ENCODE data around the gene EGFR.

Gene EGFR

DNA sequence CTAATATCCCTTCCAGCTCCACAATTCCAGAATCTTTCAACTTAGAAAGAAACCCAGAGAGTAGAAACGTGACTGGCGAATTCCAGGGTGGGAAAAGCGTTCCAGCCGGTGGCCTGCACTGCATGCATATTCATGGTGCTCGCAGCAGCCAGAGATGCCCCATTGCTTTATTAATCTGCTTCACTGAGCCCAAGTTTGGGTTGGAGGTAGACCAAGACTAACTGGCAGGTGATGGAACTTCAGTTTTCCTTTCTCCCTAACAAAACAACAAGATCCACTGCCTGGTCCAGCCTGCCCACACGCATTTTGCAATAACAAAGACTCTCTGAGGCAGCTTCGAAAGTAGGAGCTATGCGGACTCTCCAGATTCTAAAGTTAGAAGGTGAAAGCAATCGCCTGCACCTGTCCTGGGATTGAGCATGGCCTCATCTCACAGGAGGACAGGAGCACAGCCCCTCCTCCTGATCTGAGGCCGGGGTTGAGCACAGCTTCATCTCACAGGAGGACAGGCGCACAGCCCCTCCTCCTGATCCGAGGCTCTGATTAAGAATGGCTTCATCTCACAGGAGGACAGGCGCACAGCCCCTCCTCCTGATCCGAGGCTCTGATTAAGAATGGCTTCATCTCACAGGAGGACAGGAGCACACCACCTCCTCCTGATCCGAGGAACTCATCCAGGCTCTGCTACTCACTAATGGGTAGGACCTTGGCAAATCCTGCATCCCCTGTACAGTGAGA lies 218.5 kb downstream of the EGFR start:
- Histone ChIP-seq H3K27ac (ENCODE audit: low read depth, low read length) (no peak overlapping the region), H3K27me3 (ENCODE audit: control insufficient read depth in 1 of 2, insufficient read depth in 2 of 2, low read length in 2 of 2) (peaks cover 0 to 3% of the 10 kb centered on the region in 2 donors), H3K4me1 (ENCODE audit: control insufficient read depth in 1 of 2, insufficient read depth in 2 of 2, low read length in 2 of 2) (peaks cover 6% of the 10 kb centered on the region in 2 donors), H3K9ac (ENCODE audit: low read depth in 1 of 2, low read length in 2 of 2) (no peak overlapping the region), H3K36me3 (ENCODE audit: control insufficient read depth in 1 of 2, insufficient read depth in 2 of 2, low read length in 2 of 2) (no peaks in the 10 kb centered on the region), H3K4me3 (ENCODE audit: low read depth in 1 of 2, low read length in 2 of 2) (no peak overlapping the region), H3K9me3 (ENCODE audit: control insufficient read depth in 1 of 2, low read length in 2 of 2) (no peaks in the 10 kb centered on the region)

DNA sequence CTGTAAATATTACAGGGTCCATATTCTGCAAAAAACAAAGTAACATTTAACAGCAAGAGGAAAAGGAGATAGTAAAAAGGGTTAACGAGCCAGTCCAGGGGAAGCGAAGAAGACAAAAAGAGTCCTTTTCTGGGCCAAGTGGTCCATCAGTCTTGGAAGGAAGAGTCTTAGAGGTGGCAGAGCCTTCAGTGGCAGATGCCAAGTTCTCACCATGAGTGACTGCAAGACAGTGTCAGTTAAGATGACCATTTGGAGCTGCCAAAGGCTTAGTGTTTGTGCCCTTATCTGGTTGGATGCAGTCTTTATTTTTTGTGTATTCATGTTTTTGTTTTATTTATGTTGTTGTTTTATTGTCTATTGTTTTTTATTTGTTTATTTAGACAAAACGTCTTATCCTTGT lies 220.6 kb downstream of the EGFR start:
- Histone ChIP-seq H3K27me3 (ENCODE audit: control insufficient read depth in 1 of 2, insufficient read depth in 2 of 2, low read length in 2 of 2) (peaks cover 0 to 3% of the 10 kb centered on the region in 2 donors), H3K9ac (ENCODE audit: low read depth in 1 of 2, low read length in 2 of 2) (no peak overlapping the region), H3K4me3 (ENCODE audit: low read depth in 1 of 2, low read length in 2 of 2) (no peak overlapping the region), H3K36me3 (ENCODE audit: control insufficient read depth in 1 of 2, insufficient read depth in 2 of 2, low read length in 2 of 2) (no peaks in the 10 kb centered on the region), H3K27ac (ENCODE audit: low read depth, low read length) (no peak overlapping the region), H3K9me3 (ENCODE audit: control insufficient read depth in 1 of 2, low read length in 2 of 2) (no peaks in the 10 kb centered on the region), H3K4me1 (ENCODE audit: control insufficient read depth in 1 of 2, insufficient read depth in 2 of 2, low read length in 2 of 2) (peaks cover 6% of the 10 kb centered on the region in 2 donors)

DNA sequence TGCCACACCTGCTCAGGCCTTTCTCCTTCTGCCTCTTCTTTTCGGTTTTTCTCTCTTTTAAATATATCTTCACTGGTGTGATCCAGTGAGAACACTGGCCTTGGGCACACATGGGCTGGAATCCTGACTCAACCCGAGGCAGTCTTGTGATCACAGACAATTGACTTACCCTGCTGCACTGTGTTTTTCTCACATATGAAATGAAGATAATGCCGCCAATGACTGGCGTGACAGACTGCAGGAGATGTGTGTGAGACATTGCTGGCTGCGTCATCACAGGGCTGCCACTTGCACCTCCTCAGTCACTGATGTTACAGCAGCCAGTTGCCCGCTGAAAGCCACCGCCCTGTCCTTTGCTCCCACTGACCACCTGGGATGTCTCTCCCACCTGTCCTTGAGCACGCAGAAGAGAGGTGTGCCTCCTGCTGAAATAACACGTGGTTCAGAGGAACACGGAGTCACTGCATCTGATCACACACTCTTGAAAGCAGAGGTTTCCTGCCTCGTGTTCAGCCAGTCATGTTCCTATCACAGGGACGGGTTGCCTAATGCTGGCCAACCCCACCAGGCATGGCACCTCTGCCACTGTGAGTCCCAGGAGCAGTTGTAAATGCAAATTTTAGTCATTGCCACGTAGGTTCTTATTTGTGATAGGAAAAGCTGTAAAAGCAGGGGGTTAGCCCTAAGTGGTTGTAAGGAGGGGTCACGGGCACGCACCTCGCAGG lies 221.8 kb downstream of the EGFR start:
- Histone ChIP-seq H3K4me1 (ENCODE audit: control insufficient read depth in 1 of 2, insufficient read depth in 2 of 2, low read length in 2 of 2) (peaks cover 10 to 14% of the 10 kb centered on the region in 2 donors), H3K9ac (ENCODE audit: low read depth in 1 of 2, low read length in 2 of 2) (no peak overlapping the region)

DNA sequence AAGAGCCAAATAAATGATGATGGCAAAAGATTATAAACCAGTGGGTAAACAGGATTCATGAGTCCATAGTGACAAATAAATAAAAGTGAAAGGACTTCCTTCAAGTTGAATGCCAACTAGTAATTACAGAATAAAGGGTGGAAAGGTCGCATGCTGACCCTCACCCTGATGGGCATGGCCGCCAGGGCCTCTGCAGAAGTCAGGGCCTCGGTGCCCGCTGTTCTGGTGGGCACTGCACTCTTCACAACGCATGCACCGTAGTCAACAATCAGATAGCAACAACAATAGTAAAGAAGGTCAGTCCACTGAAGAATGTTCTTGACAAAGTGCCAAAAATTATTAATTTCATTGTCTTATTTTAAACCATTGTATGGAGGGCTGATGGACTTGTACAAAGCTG lies 223.1 kb downstream of the EGFR start:
- Histone ChIP-seq H3K4me3 (ENCODE audit: low read depth in 1 of 2, low read length in 2 of 2) (peak overlapping the region in 1 of 2 donors; percentile 36), H3K9me3 (ENCODE audit: control insufficient read depth in 1 of 2, low read length in 2 of 2) (no peaks in the 10 kb centered on the region), H3K36me3 (ENCODE audit: control insufficient read depth in 1 of 2, insufficient read depth in 2 of 2, low read length in 2 of 2) (no peaks in the 10 kb centered on the region), H3K4me1 (ENCODE audit: control insufficient read depth in 1 of 2, insufficient read depth in 2 of 2, low read length in 2 of 2) (peaks cover 10 to 15% of the 10 kb centered on the region in 2 donors), H3K27me3 (ENCODE audit: control insufficient read depth in 1 of 2, insufficient read depth in 2 of 2, low read length in 2 of 2) (peaks cover 0 to under 1% of the 10 kb centered on the region in 2 donors), H3K27ac (ENCODE audit: low read depth, low read length) (no peak overlapping the region), H3K9ac (ENCODE audit: low read depth in 1 of 2, low read length in 2 of 2) (no peak overlapping the region)

More for the DNA sequence above, 221.8 kb downstream of the EGFR start:
- no peak overlapping the region for H3K27ac ChIP-seq (ENCODE audit: low read depth, low read length)
- no peaks in the 10 kb centered on the region for H3K36me3 ChIP-seq (ENCODE audit: control insufficient read depth in 1 of 2, insufficient read depth in 2 of 2, low read length in 2 of 2)
- H3K4me3 ChIP-seq (ENCODE audit: low read depth in 1 of 2, low read length in 2 of 2): no peak overlapping the region
- no peaks in the 10 kb centered on the region for H3K9me3 ChIP-seq (ENCODE audit: control insufficient read depth in 1 of 2, low read length in 2 of 2)
- H3K27me3 ChIP-seq (ENCODE audit: control insufficient read depth in 1 of 2, insufficient read depth in 2 of 2, low read length in 2 of 2): peaks cover 0 to 3% of the 10 kb centered on the region in 2 donors

DNA sequence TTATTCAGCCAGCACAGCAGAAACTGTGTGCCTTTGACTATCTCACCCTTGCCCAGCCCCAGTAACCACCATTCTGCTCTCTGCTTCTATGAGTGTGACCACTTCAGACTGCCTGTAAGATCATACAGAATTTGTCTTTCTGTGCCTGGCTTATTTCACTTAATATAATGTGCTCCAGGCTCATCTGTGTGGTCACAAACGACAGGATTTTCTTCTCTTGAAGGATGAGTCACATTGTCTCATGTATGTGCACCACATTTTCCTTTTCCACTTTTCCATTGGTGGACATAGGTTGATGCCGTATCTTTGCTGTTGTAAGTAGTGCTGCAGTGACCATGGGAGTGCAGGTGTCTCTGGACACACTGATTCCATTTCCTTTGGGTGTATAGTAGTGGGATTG lies 223.8 kb downstream of the EGFR start:
- H3K9ac ChIP-seq (ENCODE audit: low read depth in 1 of 2, low read length in 2 of 2): no peak overlapping the region
- no peaks in the 10 kb centered on the region for H3K36me3 ChIP-seq (ENCODE audit: control insufficient read depth in 1 of 2, insufficient read depth in 2 of 2, low read length in 2 of 2)
- no peaks in the 10 kb centered on the region for H3K27me3 ChIP-seq (ENCODE audit: control insufficient read depth in 1 of 2, insufficient read depth in 2 of 2, low read length in 2 of 2)
- no peak overlapping the region for H3K4me3 ChIP-seq (ENCODE audit: low read depth in 1 of 2, low read length in 2 of 2)
- H3K9me3 ChIP-seq (ENCODE audit: control insufficient read depth in 1 of 2, low read length in 2 of 2): no peaks in the 10 kb centered on the region
- peaks cover 10 to 15% of the 10 kb centered on the region in 2 donors for H3K4me1 ChIP-seq (ENCODE audit: control insufficient read depth in 1 of 2, insufficient read depth in 2 of 2, low read length in 2 of 2)
- no peak overlapping the region for H3K27ac ChIP-seq (ENCODE audit: low read depth, low read length)

DNA sequence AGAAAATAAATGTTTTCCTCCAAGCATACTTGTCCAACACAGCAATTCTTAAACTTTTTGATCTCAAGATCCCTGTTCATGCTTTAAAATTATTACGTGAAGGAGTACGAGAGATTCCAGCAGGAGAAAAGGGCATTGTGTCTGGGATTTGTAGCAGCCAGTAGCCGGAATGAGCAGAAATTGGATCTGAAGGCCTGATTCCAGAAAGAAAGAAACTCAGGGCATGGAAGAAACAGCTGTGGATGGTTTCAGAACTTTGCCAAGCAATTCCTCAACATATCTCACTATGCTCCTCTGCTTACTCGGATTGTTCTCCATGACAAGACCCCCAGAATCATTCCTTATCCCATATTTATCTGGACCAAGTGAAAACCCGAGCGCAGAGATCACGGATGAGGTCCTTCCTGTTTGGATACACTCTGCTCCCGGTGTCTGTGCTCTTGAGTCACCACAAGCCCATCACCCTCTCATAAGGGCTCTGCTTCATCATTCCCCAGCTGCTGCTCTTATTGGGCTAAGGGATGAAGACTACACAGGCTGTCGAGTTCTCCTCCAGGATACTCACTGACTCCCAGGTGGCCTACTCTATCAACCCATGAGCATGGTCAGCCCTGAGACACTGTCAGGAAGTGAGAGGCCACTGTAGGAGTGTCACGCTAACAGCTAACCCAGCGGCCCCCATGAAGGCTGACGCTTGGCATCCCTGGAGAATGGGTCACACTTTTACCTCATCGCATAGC lies 225.4 kb downstream of the EGFR start:
- Histone ChIP-seq H3K27ac (ENCODE audit: low read depth, low read length) (no peak overlapping the region), H3K4me1 (ENCODE audit: control insufficient read depth in 1 of 2, insufficient read depth in 2 of 2, low read length in 2 of 2) (peaks cover 10 to 15% of the 10 kb centered on the region in 2 donors), H3K9ac (ENCODE audit: low read depth in 1 of 2, low read length in 2 of 2) (no peak overlapping the region), H3K9me3 (ENCODE audit: control insufficient read depth in 1 of 2, low read length in 2 of 2) (no peaks in the 10 kb centered on the region), H3K27me3 (ENCODE audit: control insufficient read depth in 1 of 2, insufficient read depth in 2 of 2, low read length in 2 of 2) (no peaks in the 10 kb centered on the region), H3K36me3 (ENCODE audit: control insufficient read depth in 1 of 2, insufficient read depth in 2 of 2, low read length in 2 of 2) (no peaks in the 10 kb centered on the region), H3K4me3 (ENCODE audit: low read depth in 1 of 2, low read length in 2 of 2) (no peak overlapping the region)

DNA sequence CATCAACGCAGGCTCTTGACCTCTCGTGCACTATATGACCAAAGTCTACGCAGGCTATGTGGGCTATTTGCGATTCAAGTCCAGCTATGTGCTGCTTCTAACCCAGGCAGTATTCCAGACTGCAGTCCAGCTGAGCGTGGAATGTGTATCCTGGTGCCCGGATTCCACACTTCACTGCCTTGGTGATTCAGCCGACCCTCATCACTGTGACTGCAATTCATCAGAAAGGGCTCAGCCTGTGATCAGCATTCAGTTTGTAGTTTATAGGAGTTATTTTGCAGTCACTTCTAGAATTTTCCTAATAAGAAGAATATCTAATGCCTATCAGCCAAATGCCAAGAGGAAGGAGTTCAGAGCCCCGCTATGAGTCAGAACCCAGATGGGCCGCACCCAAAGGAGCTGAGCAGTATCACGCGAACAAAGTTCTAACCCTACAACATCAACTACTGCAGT lies 226.5 kb downstream of the EGFR start:
- no peaks in the 10 kb centered on the region for H3K27me3 ChIP-seq (ENCODE audit: control insufficient read depth in 1 of 2, insufficient read depth in 2 of 2, low read length in 2 of 2)
- no peak overlapping the region for H3K4me3 ChIP-seq (ENCODE audit: low read depth in 1 of 2, low read length in 2 of 2)
- no peaks in the 10 kb centered on the region for H3K36me3 ChIP-seq (ENCODE audit: control insufficient read depth in 1 of 2, insufficient read depth in 2 of 2, low read length in 2 of 2)
- H3K27ac ChIP-seq (ENCODE audit: low read depth, low read length): no peak overlapping the region
- peaks cover 10 to 15% of the 10 kb centered on the region in 2 donors for H3K4me1 ChIP-seq (ENCODE audit: control insufficient read depth in 1 of 2, insufficient read depth in 2 of 2, low read length in 2 of 2)
- no peaks in the 10 kb centered on the region for H3K9me3 ChIP-seq (ENCODE audit: control insufficient read depth in 1 of 2, low read length in 2 of 2)
- H3K9ac ChIP-seq (ENCODE audit: low read depth in 1 of 2, low read length in 2 of 2): no peak overlapping the region

DNA sequence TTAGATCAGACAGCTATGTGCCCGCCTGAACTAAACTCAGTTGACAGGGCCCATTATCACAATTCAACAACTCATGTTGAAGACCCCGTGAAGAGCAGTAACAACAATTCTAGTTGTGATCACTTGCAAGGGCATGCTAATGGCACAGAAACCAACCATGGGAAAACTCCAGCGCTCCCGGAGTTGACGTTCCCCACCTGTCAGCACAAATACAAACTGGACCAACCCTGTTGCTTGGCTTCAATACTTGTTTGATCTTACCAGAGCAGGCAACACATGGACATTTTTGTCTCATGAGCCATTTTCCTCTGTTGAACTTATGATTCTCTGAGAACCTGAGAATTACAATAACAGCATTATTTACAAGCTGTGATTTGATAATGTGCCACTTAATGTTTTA lies 227.4 kb downstream of the EGFR start:
- Histone ChIP-seq H3K4me1 (ENCODE audit: control insufficient read depth in 1 of 2, insufficient read depth in 2 of 2, low read length in 2 of 2) (peaks cover 10 to 18% of the 10 kb centered on the region in 2 donors), H3K27me3 (ENCODE audit: control insufficient read depth in 1 of 2, insufficient read depth in 2 of 2, low read length in 2 of 2) (no peaks in the 10 kb centered on the region), H3K4me3 (ENCODE audit: low read depth in 1 of 2, low read length in 2 of 2) (no peak overlapping the region), H3K36me3 (ENCODE audit: control insufficient read depth in 1 of 2, insufficient read depth in 2 of 2, low read length in 2 of 2) (no peaks in the 10 kb centered on the region), H3K9ac (ENCODE audit: low read depth in 1 of 2, low read length in 2 of 2) (no peak overlapping the region), H3K9me3 (ENCODE audit: control insufficient read depth in 1 of 2, low read length in 2 of 2) (no peaks in the 10 kb centered on the region), H3K27ac (ENCODE audit: low read depth, low read length) (no peak overlapping the region)

DNA sequence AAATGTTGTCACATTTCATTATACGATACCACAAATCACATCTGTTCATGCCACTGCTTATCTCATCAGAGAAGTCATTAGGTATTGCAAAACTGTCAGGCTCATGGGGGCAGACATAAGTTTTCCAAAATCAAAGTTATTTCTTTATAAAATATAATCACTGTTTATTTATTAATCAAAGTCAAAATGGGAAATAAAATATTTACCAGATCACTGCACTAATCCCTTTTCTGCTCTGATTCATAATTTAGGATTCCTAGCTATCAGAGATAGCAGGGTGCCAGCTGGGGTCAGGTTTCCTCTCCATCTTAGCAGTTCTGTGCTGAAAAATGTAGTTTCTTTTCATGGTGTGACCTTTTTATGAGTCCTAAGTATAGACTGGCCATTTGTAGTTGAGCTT lies 228.6 kb downstream of the EGFR start:
- H3K9me3 ChIP-seq (ENCODE audit: control insufficient read depth in 1 of 2, low read length in 2 of 2): no peaks in the 10 kb centered on the region
- H3K9ac ChIP-seq (ENCODE audit: low read depth in 1 of 2, low read length in 2 of 2): no peak overlapping the region
- H3K27ac ChIP-seq (ENCODE audit: low read depth, low read length): no peak overlapping the region
- H3K36me3 ChIP-seq (ENCODE audit: control insufficient read depth in 1 of 2, insufficient read depth in 2 of 2, low read length in 2 of 2): no peaks in the 10 kb centered on the region
- no peaks in the 10 kb centered on the region for H3K27me3 ChIP-seq (ENCODE audit: control insufficient read depth in 1 of 2, insufficient read depth in 2 of 2, low read length in 2 of 2)
- H3K4me3 ChIP-seq (ENCODE audit: low read depth in 1 of 2, low read length in 2 of 2): no peak overlapping the region
- peaks cover 4 to 12% of the 10 kb centered on the region in 2 donors for H3K4me1 ChIP-seq (ENCODE audit: control insufficient read depth in 1 of 2, insufficient read depth in 2 of 2, low read length in 2 of 2)

DNA sequence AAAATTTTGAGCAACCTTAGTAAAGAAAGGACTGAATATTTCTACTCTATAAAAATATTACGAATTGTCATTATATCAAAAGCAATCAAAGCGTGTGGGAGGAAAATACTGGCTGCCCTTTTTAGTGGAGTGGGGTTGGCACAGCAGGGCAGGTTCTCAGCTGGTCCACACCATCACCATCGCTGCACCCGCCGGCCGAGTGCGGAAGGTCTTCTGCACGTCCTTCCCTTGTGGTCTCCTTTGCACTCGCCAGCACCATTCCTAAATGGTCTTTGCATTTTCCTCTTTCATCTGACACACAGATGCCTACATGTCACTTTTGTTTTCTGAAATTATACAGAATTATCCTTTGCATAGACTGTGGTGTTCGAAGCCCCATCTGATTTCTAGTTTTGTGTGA lies 229.7 kb downstream of the EGFR start:
- no peaks in the 10 kb centered on the region for H3K9me3 ChIP-seq (ENCODE audit: control insufficient read depth in 1 of 2, low read length in 2 of 2)
- H3K36me3 ChIP-seq (ENCODE audit: control insufficient read depth in 1 of 2, insufficient read depth in 2 of 2, low read length in 2 of 2): no peaks in the 10 kb centered on the region
- H3K4me3 ChIP-seq (ENCODE audit: low read depth in 1 of 2, low read length in 2 of 2): no peak overlapping the region
- no peaks in the 10 kb centered on the region for H3K27me3 ChIP-seq (ENCODE audit: control insufficient read depth in 1 of 2, insufficient read depth in 2 of 2, low read length in 2 of 2)
- no peak overlapping the region for H3K9ac ChIP-seq (ENCODE audit: low read depth in 1 of 2, low read length in 2 of 2)
- H3K27ac ChIP-seq (ENCODE audit: low read depth, low read length): no peak overlapping the region
- H3K4me1 ChIP-seq (ENCODE audit: control insufficient read depth in 1 of 2, insufficient read depth in 2 of 2, low read length in 2 of 2): peaks cover 4 to 23% of the 10 kb centered on the region in 2 donors

Data from duodenal mucosa (tissue), 2 donors.